ENCODE data around the gene SDC3. TPM values are rescaled to one million over a fixed set of nuclear protein-coding genes. Genes with fewer than 3 reads are reported as not detected.
A peak's percentile ranks its signal among the peaks of the same experiment; 100 is the strongest.

Gene SDC3
- total RNA-seq, 4 donors from 2014 or later = 2.9 to 11.6 (median 5.1) TPM

- 24 to 31% methylated on average over 6 of the region's 6 CpGs for WGBS, 2 donors
- intact Hi-C loops (cut with DNase I) = no loop called here
- H3K4me1 ChIP-seq = peaks cover 14 to 28% (median 19%) of the 10 kb centered on the region in 3 donors
- peak overlapping the region; percentile 78 to 92 (median 86) for H3K27ac ChIP-seq
- H3K36me3 ChIP-seq = no peaks in the 10 kb centered on the region
- no peak for DNase-seq
- no peak overlapping the region for H3K4me3 ChIP-seq
- peaks cover 0 to 88% (median 0%) of the 10 kb centered on the region in 4 donors for H3K27me3 ChIP-seq
- no peaks in the 10 kb centered on the region for H3K9me3 ChIP-seq
- TF ChIP-seq, protein P1, sequence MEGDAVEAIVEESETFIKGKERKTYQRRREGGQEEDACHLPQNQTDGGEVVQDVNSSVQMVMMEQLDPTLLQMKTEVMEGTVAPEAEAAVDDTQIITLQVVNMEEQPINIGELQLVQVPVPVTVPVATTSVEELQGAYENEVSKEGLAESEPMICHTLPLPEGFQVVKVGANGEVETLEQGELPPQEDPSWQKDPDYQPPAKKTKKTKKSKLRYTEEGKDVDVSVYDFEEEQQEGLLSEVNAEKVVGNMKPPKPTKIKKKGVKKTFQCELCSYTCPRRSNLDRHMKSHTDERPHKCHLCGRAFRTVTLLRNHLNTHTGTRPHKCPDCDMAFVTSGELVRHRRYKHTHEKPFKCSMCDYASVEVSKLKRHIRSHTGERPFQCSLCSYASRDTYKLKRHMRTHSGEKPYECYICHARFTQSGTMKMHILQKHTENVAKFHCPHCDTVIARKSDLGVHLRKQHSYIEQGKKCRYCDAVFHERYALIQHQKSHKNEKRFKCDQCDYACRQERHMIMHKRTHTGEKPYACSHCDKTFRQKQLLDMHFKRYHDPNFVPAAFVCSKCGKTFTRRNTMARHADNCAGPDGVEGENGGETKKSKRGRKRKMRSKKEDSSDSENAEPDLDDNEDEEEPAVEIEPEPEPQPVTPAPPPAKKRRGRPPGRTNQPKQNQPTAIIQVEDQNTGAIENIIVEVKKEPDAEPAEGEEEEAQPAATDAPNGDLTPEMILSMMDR (IDR thresholded peaks at IDR 0.05) = no peak
Observed at GRCh38 chr1:30822966-30823581, 85.5 kb downstream of the SDC3 start.

- intact Hi-C loops (cut with DNase I) = no loop called here
- H3K4me1 ChIP-seq = peaks cover 16 to 35% (median 20%) of the 10 kb centered on the region in 3 donors
- no peaks in the 10 kb centered on the region for H3K9me3 ChIP-seq
- DNase-seq = no peak
- H3K27me3 ChIP-seq = peaks cover 0 to 88% (median 0%) of the 10 kb centered on the region in 4 donors
- no peaks in the 10 kb centered on the region for H3K36me3 ChIP-seq
- H3K4me3 ChIP-seq = no peak overlapping the region
- TF ChIP-seq, protein P1 (IDR thresholded peaks at IDR 0.05) = no peak
- TF ChIP-seq POLR2A (IDR thresholded peaks at IDR 0.05) = no peak
- WGBS, 2 donors = 17 to 42% methylated on average over 1 of the region's 1 CpG
- H3K27ac ChIP-seq = peak overlapping the region in 1 of 4 donors; percentile 49
Observed at GRCh38 chr1:30822006-30822405, 86.6 kb downstream of the SDC3 start.

- H3K36me3 ChIP-seq = no peaks in the 10 kb centered on the region
- H3K4me1 ChIP-seq = peaks cover 23 to 46% (median 30%) of the 10 kb centered on the region in 3 donors
- WGBS, 2 donors = 74 to 100% methylated on average over 1 to 3 of the region's 5 CpGs
- DNase-seq = no peak
- peaks cover 0 to 88% (median 0%) of the 10 kb centered on the region in 4 donors for H3K27me3 ChIP-seq
- H3K9me3 ChIP-seq = no peaks in the 10 kb centered on the region
- no peak overlapping the region for H3K4me3 ChIP-seq
- H3K27ac ChIP-seq = peak overlapping the region in 2 of 4 donors; percentile 49 to 70
- no peak for TF ChIP-seq POLR2A (IDR thresholded peaks at IDR 0.05)
- TF ChIP-seq, protein P1 (IDR thresholded peaks at IDR 0.05) = no peak
- intact Hi-C loops (cut with DNase I) = no loop called here
Observed at GRCh38 chr1:30820299-30820698, 88.3 kb downstream of the SDC3 start.

Small RNA genes within 50 kb of the gene (small RNA-seq; reads per million reads assigned to genes)
- gene RN7SKP91 (0 to 0.15 (median 0) reads per million in 4 donors), gene RN7SL371P (0 reads per million in 4 donors)

Other genes with a start within 250 kb of the SDC3 start
- not detected for gene MATN1, start 185.2 kb downstream of the SDC3 start, total RNA-seq
- gene LAPTM5, start 151.0 kb downstream of the SDC3 start, total RNA-seq = 10 to 100 TPM in 2 of 4 donors, 1 to 10 TPM in 2; 6.3 to 53.4 (median 24.6) TPM
- gene PUM1, start 157.0 kb upstream of the SDC3 start, total RNA-seq = 10 to 100 TPM; 41.6 to 88.1 (median 53.9) TPM